ENCODE measurements around the gene CARMIL1. TPM values are rescaled to one million over a fixed set of nuclear protein-coding genes. Genes with fewer than 3 reads are reported as not detected.
"Not testable (repeated sequence)": the region's sequence is repeated elsewhere in the genome, so short reads cannot be mapped to it uniquely, and the experiment has no call there.

Gene CARMIL1
- polyA plus RNA-seq, 10 donors = 2.6 to 7.1 (median 3.7) TPM

- DNase-seq = peak; percentile 15 to 73 (median 41)
Measured at GRCh38 chr6:25369433-25370177, 90.4 kb downstream of the CARMIL1 start.

DNA sequence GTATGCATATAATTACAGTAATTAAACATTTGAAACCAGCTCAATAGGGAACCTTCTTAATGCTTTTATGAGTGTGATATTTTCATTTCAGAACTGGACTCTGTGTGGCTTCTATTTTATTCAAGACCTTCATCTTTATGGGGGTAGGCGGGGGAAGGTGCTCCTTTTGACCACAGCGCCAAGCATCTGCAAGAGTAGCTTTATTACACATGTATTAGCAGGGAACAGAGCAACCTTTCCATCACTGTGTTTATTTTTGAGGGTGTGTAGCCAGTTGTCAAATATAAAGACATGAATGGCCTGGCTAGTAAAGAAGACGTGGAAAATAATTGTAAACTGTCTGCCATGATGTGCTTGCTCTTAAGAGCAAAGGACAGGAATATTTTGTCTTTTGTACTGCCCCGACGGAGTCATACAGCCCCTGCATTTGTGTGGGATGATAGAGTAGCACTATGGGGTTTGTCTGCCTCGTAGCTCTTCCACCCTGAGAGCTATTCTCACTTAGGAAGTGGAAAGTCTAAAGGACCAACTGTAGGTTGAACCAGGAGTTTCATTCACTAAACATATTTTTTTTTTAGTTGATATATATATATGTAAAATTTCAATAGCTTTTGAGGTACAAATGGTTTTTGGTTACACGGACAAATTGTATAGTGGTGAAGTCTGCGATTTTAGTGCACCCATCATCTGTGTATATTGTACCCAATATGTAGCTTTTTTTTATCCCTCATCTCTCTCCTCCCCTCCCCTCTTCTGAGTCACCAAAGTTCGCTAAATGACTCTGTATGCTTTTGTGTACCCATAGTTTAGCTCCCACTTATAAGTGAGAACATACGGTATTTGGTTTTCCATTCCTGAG, 91.2 kb downstream of the CARMIL1 start:
- no peak for DNase-seq

DNA sequence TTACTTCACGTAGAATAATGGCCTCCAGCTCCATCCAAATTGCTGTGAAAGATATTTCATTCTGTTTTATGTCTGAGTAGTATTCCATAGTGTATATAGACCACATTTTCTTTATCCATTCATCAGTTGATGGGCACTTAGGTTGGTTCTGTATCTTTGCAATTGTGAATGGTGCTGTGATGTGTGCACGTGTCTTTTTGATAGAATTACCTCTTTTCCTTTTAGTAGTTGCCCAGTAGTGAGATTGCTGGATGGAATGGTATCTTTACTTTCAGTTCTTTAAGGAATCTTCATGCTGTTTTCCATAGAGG, 91.8 kb downstream of the CARMIL1 start:
- no peak for DNase-seq

DNA sequence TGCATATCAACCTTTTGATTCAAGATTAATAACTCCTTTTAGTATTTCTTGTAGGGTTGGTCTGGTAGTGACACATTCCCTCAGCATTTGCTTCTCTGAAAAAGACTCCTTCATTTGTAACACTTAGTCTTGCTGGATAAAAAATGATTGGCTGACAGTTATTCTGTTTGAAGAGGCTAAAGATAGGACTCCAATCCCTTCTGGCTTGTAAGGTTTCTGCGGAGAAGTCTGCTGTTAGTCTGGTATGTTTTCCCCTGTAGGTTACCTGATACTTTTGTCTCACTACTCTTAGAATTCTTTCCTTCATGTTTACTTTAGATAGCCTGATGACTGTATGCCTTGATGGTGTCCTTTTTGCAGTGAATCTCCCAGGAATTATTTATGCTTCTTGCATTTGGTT, 96.0 kb downstream of the CARMIL1 start:
- DNase-seq = no peak

DNA sequence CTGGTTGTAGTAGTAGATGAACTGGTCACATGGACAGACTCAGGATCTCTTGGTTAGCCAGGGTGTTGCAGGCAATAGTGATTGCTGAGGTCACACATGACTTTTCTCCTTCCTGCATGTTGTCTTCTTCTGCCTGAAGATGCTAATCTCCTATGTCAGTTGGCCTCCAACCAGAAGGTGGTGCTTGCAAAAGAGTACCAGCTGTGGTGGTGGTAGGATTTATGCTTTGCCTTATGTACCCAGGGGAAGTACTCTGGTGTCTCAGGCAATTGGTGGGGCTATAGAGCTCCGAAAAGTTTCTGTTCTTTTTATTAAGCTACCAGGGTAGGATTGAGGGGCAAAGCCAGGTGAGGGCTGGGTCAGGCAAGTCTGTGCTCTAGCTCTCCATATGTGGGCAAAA, 98.5 kb downstream of the CARMIL1 start:
- DNase-seq = no peak

DNA sequence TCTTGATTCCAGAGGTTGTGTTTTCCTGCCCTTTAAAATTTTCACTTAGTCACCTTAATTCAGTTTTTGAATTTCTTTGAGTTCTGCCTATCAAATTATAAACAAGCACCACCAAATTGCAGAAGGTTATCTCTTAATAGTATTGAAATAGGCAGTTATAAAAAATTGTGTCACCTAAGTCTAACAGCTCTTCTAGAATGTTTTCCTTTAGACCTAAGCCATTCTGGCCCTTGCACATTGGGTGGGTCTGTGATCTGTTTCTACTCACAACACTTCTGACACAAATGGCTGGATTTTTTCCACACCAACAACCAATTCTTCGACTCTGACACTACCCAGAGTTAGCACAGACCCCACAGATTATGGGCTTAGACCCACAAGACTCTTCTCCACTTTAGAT, 101.9 kb downstream of the CARMIL1 start:
- DNase-seq = no peak

- DNase-seq = not testable (repeated sequence)
Measured at GRCh38 chr6:25382476-25382875, 103.3 kb downstream of the CARMIL1 start.

GRCh38 chr6:25384234-25384633, 105.1 kb downstream of the CARMIL1 start:
- no peak for DNase-seq

GRCh38 chr6:25384967-25385366, 105.8 kb downstream of the CARMIL1 start:
- DNase-seq = no peak

DNA sequence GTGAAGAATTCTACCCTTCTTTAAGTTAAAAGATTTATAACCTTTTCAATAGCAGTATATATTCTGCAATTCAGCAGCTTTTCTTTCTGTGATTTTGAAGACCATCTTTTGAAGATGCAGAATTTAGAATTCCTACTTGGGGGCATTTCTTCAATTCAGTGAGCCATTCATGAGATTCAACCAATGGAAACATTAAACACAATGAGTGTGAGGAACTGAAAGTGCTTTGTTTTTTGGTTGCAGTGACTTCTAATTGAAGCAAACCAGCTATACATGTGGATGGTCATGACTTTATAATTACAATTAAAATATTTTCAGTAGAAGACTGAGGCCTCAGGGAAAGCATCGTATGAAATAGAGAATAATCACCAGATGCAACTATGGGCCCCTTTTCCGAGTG, 108.3 kb downstream of the CARMIL1 start:
- no peak for DNase-seq

GRCh38 chr6:25387911-25388310, 108.7 kb downstream of the CARMIL1 start:
- DNase-seq = no peak

DNA sequence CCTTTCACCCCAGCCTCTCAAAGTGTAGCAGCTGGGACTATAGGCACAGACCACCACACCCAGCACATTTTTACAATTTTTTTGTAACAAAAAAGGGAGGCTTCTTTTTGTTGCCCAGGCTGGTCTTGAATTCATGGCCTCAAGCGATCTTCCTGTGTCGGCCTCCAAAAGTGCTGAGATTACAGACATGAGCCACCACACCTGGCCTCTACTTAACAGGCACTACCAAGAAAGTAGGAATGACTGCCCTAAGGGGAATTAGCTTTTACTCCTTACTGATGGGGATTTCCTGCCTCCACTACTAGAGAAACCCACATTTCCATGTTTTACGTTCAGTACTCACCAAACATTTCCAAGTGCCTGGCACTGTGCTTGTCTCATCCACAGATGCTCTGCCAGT, 109.6 kb downstream of the CARMIL1 start:
- DNase-seq = no peak

GRCh38 chr6:25389471-25389870, 110.3 kb downstream of the CARMIL1 start:
- peak in 1 of 3 donors; percentile 16 for DNase-seq

- DNase-seq = no peak
Measured at GRCh38 chr6:25392372-25392771, 113.2 kb downstream of the CARMIL1 start.

GRCh38 chr6:25395731-25396130, 116.6 kb downstream of the CARMIL1 start:
- DNase-seq = no peak

DNA sequence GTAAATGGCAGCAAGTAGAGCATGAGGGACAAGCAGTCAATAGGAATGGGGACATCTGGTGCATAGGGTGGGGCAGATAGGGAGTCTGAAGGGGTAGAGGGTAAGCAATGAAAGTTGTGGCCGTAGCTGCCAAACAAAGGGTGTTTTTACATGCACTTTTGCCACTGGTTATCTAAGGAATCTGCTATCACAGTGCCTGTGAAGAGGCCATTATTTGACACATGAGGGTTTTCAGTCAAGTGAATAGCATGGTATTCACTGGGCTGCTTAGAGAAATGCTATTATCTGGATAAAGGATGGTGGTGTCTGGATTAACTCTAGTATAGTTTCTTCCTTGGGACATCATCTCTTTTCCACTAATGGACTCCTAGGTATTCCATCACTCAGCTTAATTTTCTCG, 118.2 kb downstream of the CARMIL1 start:
- DNase-seq = no peak

- no peak for DNase-seq
Measured at GRCh38 chr6:25399885-25400284, 120.7 kb downstream of the CARMIL1 start.

DNA sequence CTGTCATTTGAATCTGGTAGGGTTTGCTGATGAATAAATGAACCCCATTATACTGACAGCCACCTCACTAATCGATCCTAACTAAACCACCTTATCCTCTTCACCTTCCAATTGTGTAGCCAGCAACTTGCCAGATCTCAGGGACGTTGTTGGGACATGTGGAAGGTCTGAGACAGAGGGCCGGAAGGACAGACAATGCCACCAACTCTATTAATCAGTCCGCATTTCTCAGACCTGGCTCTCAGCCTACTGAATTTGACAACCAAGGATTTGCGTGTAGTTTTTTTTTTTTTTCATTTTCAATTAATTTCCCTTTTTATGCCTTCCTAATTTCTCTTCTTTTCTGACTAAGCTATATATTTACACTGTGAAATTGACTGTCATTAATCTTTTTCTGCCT, 122.5 kb downstream of the CARMIL1 start:
- no peak for DNase-seq

- no peak for DNase-seq
Measured at GRCh38 chr6:25402125-25402524, 123.0 kb downstream of the CARMIL1 start.

- DNase-seq = no peak
Measured at GRCh38 chr6:25403150-25403549, 124.0 kb downstream of the CARMIL1 start.

- DNase-seq = no peak
Measured at GRCh38 chr6:25404091-25404490, 124.9 kb downstream of the CARMIL1 start.

- no peak for DNase-seq
Measured at GRCh38 chr6:25404693-25405169, 125.6 kb downstream of the CARMIL1 start.

DNA sequence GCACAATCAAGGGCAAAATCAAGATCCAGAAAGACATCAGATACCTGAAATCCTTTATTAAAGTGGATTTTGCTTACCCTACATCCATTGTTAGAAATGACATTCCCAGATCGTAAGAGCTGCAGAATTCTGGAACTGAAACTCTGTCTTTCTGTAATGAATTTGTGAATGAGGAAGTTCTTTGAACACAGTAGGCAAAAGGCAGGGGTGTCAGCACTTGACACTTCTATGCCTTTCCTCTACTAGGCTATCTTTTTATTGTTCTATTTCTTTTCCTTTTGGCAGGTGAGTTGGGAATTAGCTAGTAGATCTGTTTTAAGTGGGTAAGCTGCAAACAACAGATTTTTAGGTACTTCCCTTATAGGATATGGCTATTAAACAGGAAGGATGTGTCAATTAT, 126.3 kb downstream of the CARMIL1 start:
- no peak for DNase-seq
